Thyroid gland (tissue), 4 donors: Measurements from ENCODE around the gene AKR1B15. TPM values are rescaled to one million over a fixed set of nuclear protein-coding genes. Genes with fewer than 3 reads are reported as not detected.

ENCODE experiments used
- DNase-seq, 2 donors: peaks; one replicate each; pipeline ENCODE4 v3.0.0-alpha.2; 2019
- H3K27ac ChIP-seq, 3 donors: fragments of 200-600 bp; sonication (generic); 1 replicate in 2 of 3; 2 replicates in 1 of 3; pipeline ENCODE4 v1.5.1; 2016 to 2019; ENCODE audit warnings: mild to moderate bottlenecking in 1 of 3, moderate library complexity in 1 of 3
- H3K27me3 ChIP-seq: fragments of 200-600 bp; sonication (generic); one replicate; pipeline ENCODE4 v1.5.1; 2019
- H3K36me3 ChIP-seq, 2 donors: fragments of 200-600 bp; sonication (generic); one replicate each; pipeline ENCODE4 v1.5.1; 2016 to 2019
- H3K4me1 ChIP-seq, 2 donors: fragments of 200-600 bp; sonication (generic); one replicate each; pipeline ENCODE4 v1.5.1; 2017 to 2019
- H3K4me3 ChIP-seq, 3 donors: fragments of 200-600 bp; sonication (generic); replicated peaks in 1 of 3; 1 replicate in 2 of 3; 2 replicates in 1 of 3; pipeline ENCODE4 v1.5.1; 2016; ENCODE audit warnings: mild to moderate bottlenecking in 1 of 3
- H3K9me3 ChIP-seq: fragments of 200-600 bp; sonication (generic); one replicate; pipeline ENCODE4 v1.5.1; 2017
- POLR2A ChIP-seq, 2 donors: fragments of 450-650 bp; IDR thresholded peaks; one replicate each; pipeline ENCODE4 v1.6.1; 2017; ENCODE audit warnings: antibody characterized with exemption in 2 of 2, mild to moderate bottlenecking in 2 of 2, moderate library complexity in 1 of 2
- whole genome bisulfite sequencing, 2 donors: methylation state at CpG; one replicate each; pipeline ENCODE4 v1.1.5; 2017; 5-methylcytosine and 5-hydroxymethylcytosine counted together
- intact Hi-C: fragments of 100-400 bp; cut with DNase I; formaldehyde crosslinking; loops from one replicate; pipeline ENCODE4 v1.15.1; 2023
- total RNA-seq, 4 donors: library from RNA; depleted of rRNA; stranded (reverse); fragments of >200 nt; gene quantifications; one replicate each; pipeline ENCODE4 v1.2.3, GENCODE V29; 2016
- TF ChIP-seq, protein P1 (sequence below), 6 experiments: fragments of 200-600 bp in 3 of 6; fragments of 450-650 bp in 3 of 6; sonication (generic) in 3 of 6; IDR thresholded peaks; one replicate each; pipeline ENCODE4 v1.5.1; 2016 to 2019; ENCODE audit warnings: antibody characterized with exemption in 6 of 6, mild to moderate bottlenecking in 2 of 6, inconsistent platforms in 1 of 6, moderate library complexity in 1 of 6

AKR1B15 gene
- total RNA-seq, 4 donors from 2014 or later, result 0.56 to 1.2 TPM; not detected in 2

DNA sequence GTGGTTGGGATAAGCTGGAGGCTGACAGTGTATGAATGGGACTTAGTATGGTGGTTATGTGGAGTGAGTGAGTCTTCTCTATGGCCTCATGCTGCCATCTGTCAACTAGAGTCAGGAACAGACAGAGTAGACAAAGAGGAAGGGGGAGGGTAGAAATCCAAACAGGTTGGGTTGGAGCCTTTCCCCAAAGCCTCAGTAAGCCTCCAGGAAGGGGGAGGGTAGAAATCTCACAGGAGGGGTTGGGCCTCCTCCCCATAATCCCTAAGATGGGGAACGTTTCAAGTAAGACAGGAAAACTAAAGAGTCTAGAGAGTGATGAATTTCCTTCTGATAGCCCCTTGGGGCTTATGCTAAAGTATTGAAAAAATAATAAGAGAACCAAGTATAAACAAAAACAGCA, 2.0 kb upstream of the AKR1B15 start:
- H3K27me3 ChIP-seq, result no peaks in the 10 kb centered on the region
- no peak overlapping the region for H3K4me3 ChIP-seq
- no peaks in the 10 kb centered on the region for H3K9me3 ChIP-seq
- peak overlapping the region in 2 of 3 donors; percentile 31 to 53 for H3K27ac ChIP-seq
- H3K4me1 ChIP-seq, result peaks cover 0 to 4% of the 10 kb centered on the region in 2 donors
- no peak for TF ChIP-seq POLR2A (IDR thresholded peaks at IDR 0.05)
- TF ChIP-seq, protein P1, sequence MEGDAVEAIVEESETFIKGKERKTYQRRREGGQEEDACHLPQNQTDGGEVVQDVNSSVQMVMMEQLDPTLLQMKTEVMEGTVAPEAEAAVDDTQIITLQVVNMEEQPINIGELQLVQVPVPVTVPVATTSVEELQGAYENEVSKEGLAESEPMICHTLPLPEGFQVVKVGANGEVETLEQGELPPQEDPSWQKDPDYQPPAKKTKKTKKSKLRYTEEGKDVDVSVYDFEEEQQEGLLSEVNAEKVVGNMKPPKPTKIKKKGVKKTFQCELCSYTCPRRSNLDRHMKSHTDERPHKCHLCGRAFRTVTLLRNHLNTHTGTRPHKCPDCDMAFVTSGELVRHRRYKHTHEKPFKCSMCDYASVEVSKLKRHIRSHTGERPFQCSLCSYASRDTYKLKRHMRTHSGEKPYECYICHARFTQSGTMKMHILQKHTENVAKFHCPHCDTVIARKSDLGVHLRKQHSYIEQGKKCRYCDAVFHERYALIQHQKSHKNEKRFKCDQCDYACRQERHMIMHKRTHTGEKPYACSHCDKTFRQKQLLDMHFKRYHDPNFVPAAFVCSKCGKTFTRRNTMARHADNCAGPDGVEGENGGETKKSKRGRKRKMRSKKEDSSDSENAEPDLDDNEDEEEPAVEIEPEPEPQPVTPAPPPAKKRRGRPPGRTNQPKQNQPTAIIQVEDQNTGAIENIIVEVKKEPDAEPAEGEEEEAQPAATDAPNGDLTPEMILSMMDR (IDR thresholded peaks at IDR 0.05), result no peak
- H3K36me3 ChIP-seq, result no peaks in the 10 kb centered on the region
- 0% methylated on average over 1 of the region's 1 CpG for WGBS, 2 donors
- intact Hi-C loops, result no loop called here
- no peak for DNase-seq

DNA sequence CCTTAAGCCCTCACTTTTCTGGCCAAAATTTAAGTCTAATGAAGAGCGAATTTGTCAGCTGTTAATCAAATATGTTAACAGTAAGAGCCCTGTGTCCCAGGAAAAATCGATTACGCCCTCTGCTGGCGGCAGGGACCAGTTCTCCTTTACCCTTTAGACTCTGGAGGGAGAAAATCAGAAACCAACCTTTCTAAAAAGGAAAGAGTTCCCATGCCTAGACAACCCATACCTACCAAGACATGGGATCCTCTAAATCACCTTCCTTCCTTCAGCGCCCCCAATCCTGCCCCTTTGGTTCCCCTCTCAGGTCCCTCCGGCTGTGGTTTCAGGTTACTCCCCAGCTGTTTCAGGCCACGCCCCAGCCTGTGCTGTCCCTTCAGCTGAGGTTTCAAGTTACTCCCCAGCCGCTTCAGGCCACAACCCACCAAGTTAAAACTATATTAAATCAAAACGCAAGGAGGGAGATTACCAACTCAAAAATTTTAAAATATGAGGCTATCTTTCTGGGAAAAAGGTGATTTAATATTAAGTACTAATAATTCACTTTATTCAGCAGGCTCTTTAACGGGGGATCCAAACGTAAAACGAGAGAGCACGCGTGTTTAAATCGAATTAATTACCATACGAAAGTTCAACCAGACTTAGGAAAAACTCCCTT, 1.4 kb upstream of the AKR1B15 start:
- WGBS, 2 donors, result 9 to 10% methylated on average over 16 of the region's 16 CpGs
- Histone ChIP-seq H3K4me1 (peaks cover 0 to 4% of the 10 kb centered on the region in 2 donors), H3K4me3 (no peak overlapping the region), H3K27me3 (no peaks in the 10 kb centered on the region), H3K9me3 (no peaks in the 10 kb centered on the region), H3K36me3 (no peaks in the 10 kb centered on the region), H3K27ac (peak overlapping the region; percentile 31 to 53 (median 38))
- intact Hi-C loops, result no loop called here
- DNase-seq, result peak; percentile 87 to 91
- peak in 1 of 2 donors; percentile 37 for TF ChIP-seq POLR2A (IDR thresholded peaks at IDR 0.05)
- TF ChIP-seq, protein P1 (IDR thresholded peaks at IDR 0.05), result peak; percentile 79 to 94 (median 86)

DNA sequence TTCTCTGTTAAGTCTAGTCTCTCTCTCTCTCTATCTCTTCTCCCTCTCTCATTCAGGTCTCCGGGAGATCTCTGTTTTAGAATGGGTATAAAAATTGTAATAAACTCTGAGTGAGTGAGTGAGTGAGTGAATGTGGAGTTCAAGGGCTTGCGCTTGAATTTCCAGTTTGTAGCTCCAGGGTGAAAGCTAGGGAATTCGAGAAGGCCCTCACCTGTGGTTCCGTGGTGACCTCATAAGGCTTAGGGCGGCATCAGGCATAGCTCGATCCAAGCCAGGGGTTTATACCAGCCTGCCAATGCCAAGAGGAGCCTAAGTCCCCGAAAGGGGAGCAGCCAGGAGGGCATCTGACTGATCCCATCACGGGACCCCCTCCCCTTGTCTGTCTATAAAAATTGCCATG, 456 bp downstream of the AKR1B15 start:
- 92 to 97% methylated on average over 8 of the region's 8 CpGs for WGBS, 2 donors
- intact Hi-C loops, result no loop called here

DNA sequence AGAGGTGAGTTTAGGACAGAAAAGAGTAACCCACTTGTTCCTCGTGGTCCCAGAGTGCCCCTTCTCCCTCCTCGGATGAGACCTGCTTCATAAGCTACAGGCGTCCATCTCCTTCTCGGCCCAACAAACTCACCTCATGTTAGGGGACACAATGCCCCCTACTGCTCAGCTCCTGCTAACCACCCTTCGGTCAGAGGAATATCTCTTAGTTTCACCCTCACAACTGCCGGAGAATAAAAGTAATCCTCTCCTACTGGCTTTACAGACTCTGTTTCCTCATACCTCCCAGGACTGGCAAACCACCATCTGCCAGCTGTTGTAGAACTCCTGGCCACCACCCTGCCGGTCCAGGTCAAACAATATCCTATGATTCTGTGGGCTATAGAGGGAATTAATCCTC, 3.2 kb downstream of the AKR1B15 start:
- TF ChIP-seq POLR2A (IDR thresholded peaks at IDR 0.05), result no peak
- TF ChIP-seq, protein P1 (IDR thresholded peaks at IDR 0.05), result no peak
- Histone ChIP-seq H3K27ac (no peak overlapping the region), H3K4me3 (no peak overlapping the region), H3K4me1 (peaks cover under 1 to 3% of the 10 kb centered on the region in 2 donors), H3K36me3 (no peaks in the 10 kb centered on the region), H3K27me3 (no peaks in the 10 kb centered on the region), H3K9me3 (no peaks in the 10 kb centered on the region)
- intact Hi-C loops, result no loop called here
- no peak for DNase-seq
- WGBS, 2 donors, result 73 to 82% methylated on average over 7 of the region's 7 CpGs

More for the DNA sequence above, 456 bp downstream of the AKR1B15 start:
- TF ChIP-seq, protein P1 (IDR thresholded peaks at IDR 0.05), result no peak
- TF ChIP-seq POLR2A (IDR thresholded peaks at IDR 0.05), result no peak
- Histone ChIP-seq H3K27ac (no peak overlapping the region), H3K4me1 (peaks cover 0 to 4% of the 10 kb centered on the region in 2 donors), H3K9me3 (no peaks in the 10 kb centered on the region), H3K27me3 (no peaks in the 10 kb centered on the region), H3K36me3 (no peaks in the 10 kb centered on the region), H3K4me3 (no peak overlapping the region)
- no peak for DNase-seq

DNA sequence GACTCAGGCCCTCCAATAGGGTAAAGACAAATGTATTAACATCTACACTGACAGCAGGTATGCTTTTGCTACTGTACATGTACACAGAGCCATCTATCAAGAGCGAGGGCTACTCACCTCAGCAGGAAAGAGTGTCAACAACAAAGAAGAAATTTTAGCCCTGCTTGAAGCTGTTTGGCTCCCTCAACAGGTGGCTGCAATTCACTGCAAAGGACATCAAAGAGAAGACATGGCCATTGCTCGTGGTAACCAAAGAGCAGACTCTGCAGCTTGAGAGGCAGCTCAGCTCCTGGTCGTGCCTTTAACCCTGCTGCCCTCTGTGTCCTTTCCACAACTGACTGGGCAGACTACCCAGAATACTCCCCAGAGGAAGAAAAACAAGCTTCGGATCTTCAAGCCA, 5.1 kb downstream of the AKR1B15 start:
- Histone ChIP-seq H3K27me3 (no peaks in the 10 kb centered on the region), H3K27ac (no peak overlapping the region), H3K36me3 (no peaks in the 10 kb centered on the region), H3K4me1 (peaks cover 0 to 3% of the 10 kb centered on the region in 2 donors), H3K4me3 (no peak overlapping the region), H3K9me3 (no peaks in the 10 kb centered on the region)
- intact Hi-C loops, result no loop called here
- TF ChIP-seq, protein P1 (IDR thresholded peaks at IDR 0.05), result no peak
- no peak for TF ChIP-seq POLR2A (IDR thresholded peaks at IDR 0.05)
- DNase-seq, result no peak
- 56 to 62% methylated on average over 4 of the region's 4 CpGs for WGBS, 2 donors
